SK-N-SH treated with all-trans-retinoic acid at 6 μM for 48 hours (cell line): ENCODE data around the gene RINL.
"Not testable (repeated sequence)": the region's sequence is repeated elsewhere in the genome, so short reads cannot be mapped to it uniquely, and the experiment has no call there.

Experiments
- ATAC-seq: fragments of 200-7000 bp; cut with Tn5 transposase; 3 replicates; pipeline ENCODE4 v1.9.1; 2020; ENCODE audit warnings: mild to moderate bottlenecking, moderate library complexity
- ARNTL ChIP-seq: fragments of 450-650 bp; formaldehyde crosslinking; IDR thresholded peaks from 2 replicates; pipeline ENCODE4 v1.5.0; 2020; ENCODE audit warnings: low read depth, mild to moderate bottlenecking, moderate library complexity, borderline replicate concordance
- BACH2 ChIP-seq: fragments of 250-450 bp; sonication (Bioruptor Pico); IDR thresholded peaks from 2 replicates; pipeline ENCODE4 v1.9.0; 2021; ENCODE audit warnings: mild to moderate bottlenecking, borderline replicate concordance
- CSDC2 ChIP-seq: fragments of 250-450 bp; sonication (Bioruptor Pico); IDR thresholded peaks from 2 replicates; pipeline ENCODE4 v1.5.0; 2020; ENCODE audit warnings: mild to moderate bottlenecking, moderate library complexity
- CSRNP3 ChIP-seq: fragments of 250-450 bp; sonication (Bioruptor Pico); IDR thresholded peaks from 2 replicates; pipeline ENCODE4 v1.5.1; 2021; ENCODE audit warnings: mild to moderate bottlenecking, moderate library complexity
- ESRRG ChIP-seq: fragments of 250-450 bp; sonication (Bioruptor Pico); IDR thresholded peaks from 2 replicates; pipeline ENCODE4 v1.6.1; 2021; ENCODE audit warnings: mild to moderate bottlenecking
- OSR1 ChIP-seq: fragments of 250-450 bp; sonication (Bioruptor Pico); IDR thresholded peaks from 2 replicates; pipeline ENCODE4 v1.8.0; 2022; ENCODE audit warnings: moderate library complexity, mild to moderate bottlenecking, inconsistent platforms
- PATZ1 ChIP-seq: fragments of 250-450 bp; sonication (Bioruptor Pico); IDR thresholded peaks from 2 replicates; pipeline ENCODE4 v1.8.0; 2020; ENCODE audit warnings: mild to moderate bottlenecking, moderate library complexity, borderline replicate concordance
- POU6F1 ChIP-seq: fragments of 250-450 bp; sonication (Bioruptor Pico); IDR thresholded peaks from 2 replicates; pipeline ENCODE4 v1.8.0; 2021; ENCODE audit warnings: low read depth, mild to moderate bottlenecking, moderate library complexity, borderline replicate concordance
- PPARA ChIP-seq: fragments of 250-450 bp; sonication (Bioruptor Pico); IDR thresholded peaks from 2 replicates; pipeline ENCODE4 v1.5.0; 2020; ENCODE audit warnings: mild to moderate bottlenecking, borderline replicate concordance
- RARB ChIP-seq: fragments of 250-450 bp; sonication (Bioruptor Pico); IDR thresholded peaks from 2 replicates; pipeline ENCODE4 v1.8.0; 2021; ENCODE audit warnings: mild to moderate bottlenecking, moderate library complexity
- SNAI2 ChIP-seq: fragments of 250-450 bp; sonication (Bioruptor Pico); IDR thresholded peaks from 2 replicates; pipeline ENCODE4 v1.5.0; 2020; ENCODE audit warnings: mild to moderate bottlenecking, moderate library complexity
- TOX ChIP-seq: fragments of 250-450 bp; sonication (Bioruptor Pico); IDR thresholded peaks from 2 replicates; pipeline ENCODE4 v1.8.0; 2021; ENCODE audit warnings: mild to moderate bottlenecking, moderate library complexity, borderline replicate concordance
- TSHZ2 ChIP-seq: fragments of 250-450 bp; sonication (Bioruptor Pico); IDR thresholded peaks from 2 replicates; pipeline ENCODE4 v1.5.0; 2020; ENCODE audit warnings: mild to moderate bottlenecking, moderate library complexity
- ZFP3 ChIP-seq: fragments of 250-450 bp; sonication (Bioruptor Pico); IDR thresholded peaks from 2 replicates; pipeline ENCODE4 v1.5.0; 2020; ENCODE audit warnings: mild to moderate bottlenecking, moderate library complexity
- ZFP30 ChIP-seq: fragments of 450-650 bp; formaldehyde crosslinking; IDR thresholded peaks from 2 replicates; pipeline ENCODE4 v1.5.0; 2022; ENCODE audit warnings: mild to moderate bottlenecking, moderate library complexity

The RINL gene

GRCh38 chr19:38859631-38860204 is 18.4 kb downstream of the RINL start:
- not testable (repeated sequence) for ATAC-seq

GRCh38 chr19:38856813-38857212 is 21.3 kb downstream of the RINL start:
- no peak for ATAC-seq
- no peak for TF ChIP-seq TSHZ2 (CRISPR knock-in tag)

GRCh38 chr19:38855751-38856150 is 22.3 kb downstream of the RINL start:
- ATAC-seq = not testable (repeated sequence)

GRCh38 chr19:38854961-38855360 is 23.1 kb downstream of the RINL start:
- not testable (repeated sequence) for ATAC-seq

- TF ChIP-seq OSR1 (CRISPR knock-in tag) (no peak), PPARA (no peak), POU6F1 (no peak), ZFP3 (CRISPR knock-in tag) (no peak), TSHZ2 (CRISPR knock-in tag) (no peak), RARB (CRISPR knock-in tag) (no peak), ARNTL (CRISPR knock-in tag) (no peak)
- ATAC-seq = no peak
Measured at GRCh38 chr19:38853214-38853613, 24.9 kb downstream of the RINL start.

GRCh38 chr19:38852231-38853044 is 25.6 kb downstream of the RINL start:
- TF ChIP-seq SNAI2 (CRISPR knock-in tag) = no peak
- no peak for TF ChIP-seq CSRNP3 (CRISPR knock-in tag)
- no peak for TF ChIP-seq CSDC2 (CRISPR knock-in tag)
- no peak; the same call in 1 of the 2 replicates for TF ChIP-seq PATZ1 (CRISPR knock-in tag)
- TF ChIP-seq OSR1 (CRISPR knock-in tag) = no peak
- TF ChIP-seq ZFP3 (CRISPR knock-in tag) = no peak
- TF ChIP-seq ESRRG (CRISPR knock-in tag) = no peak
- TF ChIP-seq TOX (CRISPR knock-in tag) = no peak
- TF ChIP-seq ZFP30 (CRISPR knock-in tag) = no peak
- TF ChIP-seq POU6F1 = no peak
- no peak for TF ChIP-seq PPARA
- no peak for TF ChIP-seq BACH2 (CRISPR knock-in tag)
- no peak for ATAC-seq
